Spinal cord (tissue), 10 donors: ENCODE measurements around the gene LIMCH1. TPM values are rescaled to one million over a fixed set of nuclear protein-coding genes. Genes with fewer than 3 reads are reported as not detected.
"Not testable (repeated sequence)": the region's sequence is repeated elsewhere in the genome, so short reads cannot be mapped to it uniquely, and the experiment has no call there.

Source experiments
- DNase-seq, 6 donors: peaks; one replicate each; pipeline versions ENCODE4 v3.0.0 to v3.0.0-alpha.2; 2013 to 2015; ENCODE audit warnings: low spot score in 6 of 6, low read depth in 4 of 6
- H3K27ac ChIP-seq: one replicate; pipeline ENCODE4 v1.5.1; 2013; ENCODE audit warnings: low read depth, low read length, control low read depth
- H3K27me3 ChIP-seq: one replicate; pipeline ENCODE4 v1.6.1; 2013; ENCODE audit warnings: low read length; ENCODE audit not compliant: control insufficient read depth, insufficient read depth
- H3K36me3 ChIP-seq: one replicate; pipeline ENCODE4 v1.6.1; 2013; ENCODE audit warnings: low read length; ENCODE audit not compliant: control insufficient read depth, insufficient read depth
- H3K4me1 ChIP-seq: one replicate; pipeline ENCODE4 v1.6.1; 2013; ENCODE audit warnings: low read length; ENCODE audit not compliant: control insufficient read depth, insufficient read depth
- H3K4me3 ChIP-seq: one replicate; pipeline ENCODE4 v1.5.1; 2013; ENCODE audit warnings: low read depth, low read length, control low read depth
- H3K9me3 ChIP-seq: one replicate; pipeline ENCODE4 v1.6.1; 2013; ENCODE audit warnings: low read length; ENCODE audit not compliant: control insufficient read depth, insufficient read depth
- WGBS: methylation state at CpG from one replicate; pipeline ENCODE4 v1.1.5; 2013; ENCODE audit warnings: missing lambda C conversion rate; ENCODE audit not compliant: insufficient coverage; 5-methylcytosine and 5-hydroxymethylcytosine counted together
- polyA plus RNA-seq, 2 donors: library from polyadenylated mRNA; unstranded; fragments of 120-200 nt; gene quantifications; one replicate each; pipeline ENCODE4 v1.2.1, GENCODE V29; 2013; ENCODE audit not compliant: insufficient read length in 2 of 2
- total RNA-seq, 2 donors: library from RNA; depleted of rRNA in 1 of 2; stranded (reverse); fragments of 120-200 nt in 1 of 2; fragments of >200 nt in 1 of 2; gene quantifications; one replicate each; pipeline versions ENCODE4 v1.2.3 to v1.2.4, GENCODE V29; 2013 to 2014
- donor health status: healthy.

Gene LIMCH1
- total and polyA plus RNA-seq, 4 donors, result 51.2 to 64.9 (median 58.9) TPM

DNA sequence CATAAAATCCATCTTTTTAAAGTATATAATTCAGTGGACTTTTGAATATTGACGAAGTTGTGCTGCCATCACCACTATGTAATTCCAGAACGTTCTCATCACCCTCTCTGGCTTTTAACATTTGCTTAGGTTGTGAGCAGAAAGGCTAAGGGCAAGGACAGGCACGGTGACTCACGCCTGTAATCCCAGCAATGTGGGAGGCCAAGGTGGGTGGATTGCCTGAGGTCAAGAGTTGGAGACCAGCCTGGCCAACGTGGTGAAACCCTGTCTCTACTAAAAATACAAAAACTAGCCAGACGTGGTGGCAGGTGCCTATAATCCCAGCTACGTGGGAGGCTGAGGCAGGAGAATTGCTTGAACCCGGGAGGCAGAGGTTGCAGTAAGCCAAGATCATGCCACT, 199.5 kb downstream of the LIMCH1 start:
- H3K27ac ChIP-seq, H3K4me3 ChIP-seq, DNase-seq, H3K9me3 ChIP-seq, H3K36me3 ChIP-seq, H3K4me1 ChIP-seq: not testable (repeated sequence)
- peaks cover 67% of the 10 kb centered on the region for H3K27me3 ChIP-seq
- 85% methylated on average over 4 of the region's 8 CpGs for WGBS

GRCh38 chr4:41741354-41741753, 203.4 kb downstream of the LIMCH1 start:
- Histone ChIP-seq H3K4me3 (no peak overlapping the region), H3K27me3 (peaks cover 87% of the 10 kb centered on the region), H3K27ac (no peak overlapping the region), H3K36me3 (no peaks in the 10 kb centered on the region), H3K9me3 (peaks cover 2% of the 10 kb centered on the region), H3K4me1 (peaks cover 10% of the 10 kb centered on the region)
- peak in 1 of 6 donors; percentile 86 for DNase-seq
- WGBS, result 86% methylated on average over 1 of the region's 2 CpGs

GRCh38 chr4:41744572-41745291, 206.8 kb downstream of the LIMCH1 start:
- Histone ChIP-seq H3K4me1 (peaks cover 19% of the 10 kb centered on the region), H3K27ac (no peak overlapping the region), H3K36me3 (no peaks in the 10 kb centered on the region), H3K4me3 (no peak overlapping the region), H3K27me3 (peaks cover 98% of the 10 kb centered on the region), H3K9me3 (peaks cover 2% of the 10 kb centered on the region)
- 5% methylated on average over 30 of the region's 33 CpGs for WGBS
- peak in 2 of 6 donors; percentile 16 to 35 for DNase-seq

GRCh38 chr4:41745292-41746024, 207.5 kb downstream of the LIMCH1 start:
- 2% methylated on average over 54 of the region's 54 CpGs for WGBS

GRCh38 chr4:41746025-41746439, 208.1 kb downstream of the LIMCH1 start:
- peaks cover 2% of the 10 kb centered on the region for H3K9me3 ChIP-seq
- WGBS, result under 1% methylated on average over 36 of the region's 36 CpGs
- H3K4me1 ChIP-seq, result peaks cover 26% of the 10 kb centered on the region
- H3K36me3 ChIP-seq, result no peaks in the 10 kb centered on the region
- no peak overlapping the region for H3K27ac ChIP-seq
- peaks cover 99% of the 10 kb centered on the region for H3K27me3 ChIP-seq
- no peak overlapping the region for H3K4me3 ChIP-seq
- no peak for DNase-seq

More at GRCh38 chr4:41745292-41746024, 207.5 kb downstream of the LIMCH1 start:
- Histone ChIP-seq H3K9me3 (peaks cover 2% of the 10 kb centered on the region), H3K27ac (no peak overlapping the region), H3K27me3 (peaks cover 98% of the 10 kb centered on the region), H3K36me3 (no peaks in the 10 kb centered on the region), H3K4me3 (no peak overlapping the region), H3K4me1 (peaks cover 24% of the 10 kb centered on the region)
- DNase-seq, result no peak

GRCh38 chr4:41746440-41747229, 208.7 kb downstream of the LIMCH1 start:
- Histone ChIP-seq H3K27me3 (peaks cover 99% of the 10 kb centered on the region), H3K4me1 (peaks cover 32% of the 10 kb centered on the region), H3K36me3 (no peaks in the 10 kb centered on the region), H3K9me3 (peaks cover 2% of the 10 kb centered on the region), H3K4me3 (no peak overlapping the region), H3K27ac (no peak overlapping the region)
- WGBS, result 2% methylated on average over 33 of the region's 37 CpGs
- DNase-seq, result no peak

DNA sequence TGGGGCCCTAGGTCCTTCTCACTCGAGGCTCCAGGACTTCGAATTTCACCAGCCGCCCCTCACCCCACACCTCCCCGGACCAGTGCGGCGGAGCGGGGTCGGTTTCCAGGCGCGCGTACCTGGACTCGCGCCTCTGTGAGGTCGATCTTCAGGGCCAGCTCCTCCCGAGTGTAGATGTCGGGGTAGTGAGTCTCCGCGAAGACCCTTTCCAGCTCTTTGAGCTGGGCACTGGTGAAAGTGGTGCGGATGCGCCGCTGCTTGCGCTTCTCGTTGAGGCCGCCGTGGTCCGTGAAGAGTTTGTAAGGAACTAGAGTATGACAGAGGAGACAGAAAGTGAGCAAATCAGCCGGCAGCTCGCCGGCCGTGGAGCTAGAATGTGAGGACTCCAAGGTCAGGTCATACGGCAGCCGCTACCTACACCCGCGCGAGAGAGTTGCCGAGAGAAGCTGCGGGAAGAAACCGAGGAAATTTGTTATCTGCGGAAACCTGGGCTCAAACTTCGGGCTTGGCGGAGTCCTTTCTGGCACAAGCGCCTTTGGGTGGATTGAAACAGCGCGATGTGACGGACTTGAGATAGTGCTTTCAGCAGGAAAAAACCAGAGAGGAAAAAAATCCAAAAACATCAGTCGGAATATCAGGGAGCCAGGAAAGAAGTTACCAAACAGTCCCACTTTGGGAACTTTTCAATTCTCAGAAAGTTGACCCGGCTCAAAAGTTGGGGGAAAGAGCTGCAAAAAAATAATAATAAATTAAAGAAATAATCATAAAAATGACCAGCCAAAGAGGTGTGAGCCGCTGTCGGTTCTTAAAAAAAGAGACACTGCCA, 209.5 kb downstream of the LIMCH1 start:
- Histone ChIP-seq H3K9me3 (peaks cover 2% of the 10 kb centered on the region), H3K36me3 (no peaks in the 10 kb centered on the region), H3K27ac (no peak overlapping the region), H3K4me1 (peaks cover 36% of the 10 kb centered on the region), H3K4me3 (no peak overlapping the region), H3K27me3 (peaks cover 99% of the 10 kb centered on the region)
- 1% methylated on average over 41 of the region's 49 CpGs for WGBS
- peak in 2 of 6 donors; percentile 36 to 38 for DNase-seq

GRCh38 chr4:41748074-41748570, 210.2 kb downstream of the LIMCH1 start:
- Histone ChIP-seq H3K4me1 (peaks cover 36% of the 10 kb centered on the region), H3K36me3 (no peaks in the 10 kb centered on the region), H3K27me3 (peaks cover 99% of the 10 kb centered on the region), H3K27ac (no peak overlapping the region), H3K4me3 (no peak overlapping the region), H3K9me3 (peaks cover 2% of the 10 kb centered on the region)
- 2% methylated on average over 12 of the region's 21 CpGs for WGBS
- DNase-seq, result peak in 1 of 6 donors; percentile 33
